Cardiac fibroblast (primary cell): ENCODE data around the gene ACSM5.

Source experiments
- DNase-seq, 2 donors: peaks; one replicate each; pipeline versions ENCODE4 v3.0.0 to v3.0.0-alpha.2; 2010; ENCODE audit warnings: low read depth in 2 of 2
- H3K4me3 ChIP-seq, 2 donors: replicated peaks in 1 of 2; 1 replicate in 1 of 2; 2 replicates in 1 of 2; pipeline ENCODE4 v1.5.1; 2011; ENCODE audit warnings: low read depth in 2 of 2, low read length in 2 of 2, mild to moderate bottlenecking in 2 of 2, moderate library complexity in 1 of 2
- CTCF ChIP-seq: IDR thresholded peaks from one replicate; pipeline ENCODE4 v1.5.1; 2011; ENCODE audit warnings: low read depth, mild to moderate bottlenecking, low read length, inconsistent platforms

ACSM5 gene

GRCh38 chr16:20409398-20410120, at the start of gene ACSM5:
Gene ACSM5 (plus strand): TSS chr16:20409534. CDS start chr16:20411485, 1,951 bp downstream.
- H3K4me3 ChIP-seq: no peak within 1 kb of the TSS
- peak in 1 of 2 donors; percentile 62 for DNase-seq
- TF ChIP-seq CTCF: no peak

- TF ChIP-seq CTCF: no peak
- no peak overlapping the region for H3K4me3 ChIP-seq
- DNase-seq: no peak
These were observed 49.3 kb upstream of the ACSM5 start for GRCh38 chr16:20359997-20360396.

GRCh38 chr16:20363191-20363590, 46.1 kb upstream of the ACSM5 start:
- TF ChIP-seq CTCF: no peak
- no peak for DNase-seq
- no peak overlapping the region for H3K4me3 ChIP-seq

- TF ChIP-seq CTCF: no peak
- no peak overlapping the region for H3K4me3 ChIP-seq
- no peak for DNase-seq
These were observed 45.3 kb upstream of the ACSM5 start for GRCh38 chr16:20364051-20364450.

- no peak for DNase-seq
- TF ChIP-seq CTCF: no peak
- no peak overlapping the region for H3K4me3 ChIP-seq
These were observed 39.8 kb upstream of the ACSM5 start for GRCh38 chr16:20369452-20370054.

- no peak for DNase-seq
- no peak for TF ChIP-seq CTCF
- H3K4me3 ChIP-seq: no peak overlapping the region
These were observed 36.6 kb upstream of the ACSM5 start for GRCh38 chr16:20372701-20373100.
